Lower leg skin (tissue), 3 donors: ENCODE measurements around the gene KLF2.

Experiments used
- CTCF ChIP-seq, 3 donors: fragments of 450-650 bp; IDR thresholded peaks; one replicate each; pipeline ENCODE4 v1.5.1; 2016; ENCODE audit warnings: antibody characterized with exemption in 3 of 3, mild to moderate bottlenecking in 3 of 3, moderate library complexity in 2 of 3
- POLR2A ChIP-seq, 2 donors: fragments of 450-650 bp; IDR thresholded peaks; one replicate each; pipeline ENCODE4 v1.6.1; 2016 to 2017; ENCODE audit warnings: antibody characterized with exemption in 2 of 2, mild to moderate bottlenecking in 1 of 2, moderate library complexity in 1 of 2

GRCh38 chr19:16361254-16361653 is 36.6 kb downstream of the KLF2 start:
- TF ChIP-seq CTCF (IDR thresholded peaks at IDR 0.05) (no peak), POLR2A (IDR thresholded peaks at IDR 0.05) (no peak)
